HUES48 (cell line): ENCODE results near the gene RPS14.

ENCODE experiments used
- H3K27ac ChIP-seq: one replicate; pipeline ENCODE4 v1.7.0; 2013; ENCODE audit warnings: low read depth, low read length, inconsistent platforms
- H3K27me3 ChIP-seq: 2 replicates; pipeline ENCODE4 v1.6.1; 2013; ENCODE audit warnings: mild to moderate bottlenecking, low read length; ENCODE audit not compliant: control insufficient read depth, insufficient read depth
- H3K36me3 ChIP-seq: 2 replicates; pipeline ENCODE4 v1.6.1; 2013; ENCODE audit warnings: low read length; ENCODE audit not compliant: control insufficient read depth, insufficient read depth
- H3K4me1 ChIP-seq: 2 replicates; pipeline ENCODE4 v1.6.1; 2013; ENCODE audit warnings: mild to moderate bottlenecking, low read length; ENCODE audit not compliant: control insufficient read depth, insufficient read depth
- H3K4me3 ChIP-seq: 2 replicates; pipeline ENCODE4 v1.5.1; 2013; ENCODE audit warnings: mild to moderate bottlenecking, low read depth, low read length
- H3K9ac ChIP-seq: 2 replicates; pipeline ENCODE4 v1.6.1; 2013; ENCODE audit warnings: mild to moderate bottlenecking, low read depth, low read length, moderate library complexity
- H3K9me3 ChIP-seq: 2 replicates; pipeline ENCODE4 v1.6.1; 2013; ENCODE audit warnings: low read length; ENCODE audit not compliant: control insufficient read depth, insufficient read depth

The RPS14 gene

DNA sequence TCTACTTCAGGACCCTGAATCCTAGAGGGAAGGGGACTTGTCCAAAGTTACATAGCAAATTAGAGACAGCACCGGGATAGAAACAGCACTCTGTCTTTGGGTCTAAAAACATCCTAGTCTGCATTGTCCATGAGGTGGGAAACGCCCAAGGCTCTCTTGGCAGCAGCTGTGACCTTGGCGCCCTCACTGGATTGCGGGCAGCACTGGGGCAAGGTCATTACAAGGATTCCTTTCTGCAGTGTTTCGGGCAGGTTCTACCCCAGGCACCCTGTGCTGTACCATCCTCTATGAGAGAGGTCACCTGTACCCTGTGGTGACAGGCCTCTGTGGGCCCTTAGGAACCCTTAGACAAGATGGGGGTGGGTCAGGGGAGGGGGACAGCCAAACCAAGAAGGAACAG lies 45.4 kb downstream of the RPS14 start:
- Histone ChIP-seq H3K36me3 (peaks cover 38% of the 10 kb centered on the region), H3K4me3 (no peak overlapping the region), H3K9me3 (no peaks in the 10 kb centered on the region), H3K4me1 (peaks cover 3% of the 10 kb centered on the region; the same call in 1 of the 2 replicates), H3K27me3 (no peaks in the 10 kb centered on the region), H3K27ac (no peak overlapping the region), H3K9ac (no peak overlapping the region)

DNA sequence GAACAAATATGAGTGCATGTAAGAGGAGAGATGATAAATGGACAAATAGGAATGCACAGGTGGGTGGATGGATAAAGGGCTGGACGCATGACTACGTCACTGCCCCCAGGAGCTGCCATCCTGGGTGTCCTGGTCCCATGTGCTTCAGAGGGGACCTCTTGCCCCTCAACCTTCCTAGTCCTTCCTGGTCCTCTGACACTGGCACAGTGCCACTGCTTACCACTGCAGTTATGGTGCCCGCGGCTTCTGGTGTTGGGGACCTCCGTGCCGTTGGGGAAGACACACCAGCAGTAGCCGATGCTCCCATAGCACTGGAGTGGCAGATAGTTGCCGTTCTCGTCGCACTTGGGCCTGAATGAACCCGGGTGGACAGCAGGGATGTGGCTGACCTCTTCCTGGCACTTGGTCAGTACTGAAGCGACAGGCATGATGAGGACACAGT lies 46.6 kb downstream of the RPS14 start:
- Histone ChIP-seq H3K9me3 (no peaks in the 10 kb centered on the region), H3K27me3 (no peaks in the 10 kb centered on the region), H3K4me3 (no peak overlapping the region), H3K9ac (no peak overlapping the region), H3K4me1 (no peaks in the 10 kb centered on the region), H3K36me3 (peaks cover 50% of the 10 kb centered on the region), H3K27ac (no peak overlapping the region)

DNA sequence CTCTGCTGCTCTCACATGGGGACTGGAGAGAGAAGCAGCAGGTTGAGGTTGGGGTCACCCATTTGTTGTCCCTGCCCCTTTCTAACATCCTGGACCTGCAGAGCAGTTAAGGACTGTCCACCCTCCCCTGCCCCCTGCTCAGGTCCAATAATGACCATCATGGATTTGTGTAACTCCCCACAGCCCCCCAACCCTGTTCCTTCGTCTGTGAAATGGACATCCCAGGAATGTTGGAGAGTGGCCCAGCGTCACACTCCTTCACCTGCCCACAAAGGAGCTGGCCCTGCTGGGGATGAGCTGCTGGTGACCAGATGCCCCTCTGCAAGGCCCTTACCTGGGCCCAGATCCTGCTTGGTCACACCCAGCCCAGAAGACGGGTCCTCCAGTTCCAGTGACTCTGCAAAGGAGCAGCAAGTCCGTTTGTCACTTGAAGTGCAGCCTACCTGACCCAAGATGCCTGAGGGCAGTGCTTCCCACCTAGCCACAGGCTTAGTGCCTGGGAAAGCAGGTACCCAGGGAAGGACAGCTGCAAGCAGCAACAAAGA lies 47.2 kb downstream of the RPS14 start:
- Histone ChIP-seq H3K9ac (no peak overlapping the region), H3K4me3 (no peak overlapping the region), H3K9me3 (no peaks in the 10 kb centered on the region), H3K27me3 (no peaks in the 10 kb centered on the region), H3K27ac (no peak overlapping the region), H3K4me1 (no peaks in the 10 kb centered on the region), H3K36me3 (peaks cover 57% of the 10 kb centered on the region)

DNA sequence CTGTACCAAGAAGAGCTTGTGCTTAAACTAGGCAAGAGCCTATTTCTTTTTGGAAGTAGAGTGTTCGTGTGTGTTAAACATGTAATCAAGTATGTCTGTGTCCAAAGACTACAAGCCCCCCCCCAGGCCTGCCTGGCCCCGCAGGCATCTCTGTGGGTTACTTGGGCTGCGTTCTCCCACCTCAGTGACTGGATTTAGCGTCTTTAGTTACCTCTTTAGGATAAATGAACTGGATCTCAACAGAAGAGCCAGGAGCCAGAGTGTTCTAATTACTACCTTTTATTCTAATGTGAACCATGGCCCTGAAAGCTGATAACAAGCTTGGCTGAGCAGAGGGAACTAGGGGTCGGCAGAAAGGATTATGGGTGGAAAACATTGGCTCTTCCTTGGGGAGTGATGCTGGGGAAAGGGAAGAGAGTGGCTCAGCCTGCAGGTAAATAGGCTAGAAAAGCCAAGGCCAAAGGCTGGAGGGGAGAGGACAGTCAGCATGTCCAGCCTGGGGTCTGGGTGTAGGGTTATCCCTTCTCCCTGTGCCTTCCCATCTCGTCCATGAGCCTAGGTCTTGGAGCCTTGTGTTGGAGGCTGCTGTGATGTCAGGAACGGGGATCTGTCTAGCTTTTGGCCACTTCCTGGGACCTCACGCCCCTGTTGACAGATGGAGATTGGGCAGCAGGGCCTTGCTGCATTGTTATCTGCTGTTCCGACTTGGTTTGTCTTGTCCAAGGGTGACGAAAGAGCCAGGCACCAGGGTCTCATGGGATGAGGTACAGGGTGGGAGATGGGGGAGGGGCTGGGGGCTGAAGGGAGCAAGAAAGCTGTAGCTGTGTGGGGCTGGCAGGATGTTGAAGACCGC lies 47.9 kb downstream of the RPS14 start:
- Histone ChIP-seq H3K9ac (no peak overlapping the region), H3K9me3 (no peaks in the 10 kb centered on the region), H3K27ac (no peak overlapping the region), H3K4me1 (no peaks in the 10 kb centered on the region), H3K4me3 (no peak overlapping the region), H3K36me3 (peaks cover 62% of the 10 kb centered on the region), H3K27me3 (no peaks in the 10 kb centered on the region)

DNA sequence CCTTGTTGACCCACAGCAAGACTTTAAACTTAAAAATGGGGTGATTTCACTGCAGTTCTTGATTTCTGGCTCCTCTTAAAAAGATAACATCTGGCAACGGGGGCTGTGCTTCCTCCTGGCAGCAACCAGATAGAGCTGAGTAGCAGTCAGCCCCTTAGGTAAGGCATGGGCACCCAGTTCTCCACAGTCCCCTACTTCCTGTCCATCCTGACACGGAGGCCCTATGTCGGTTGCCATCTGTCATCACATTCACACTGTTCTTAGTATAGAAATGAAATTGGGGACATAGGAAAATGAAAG lies 48.5 kb downstream of the RPS14 start:
- Histone ChIP-seq H3K4me3 (no peak overlapping the region), H3K9me3 (no peaks in the 10 kb centered on the region), H3K27me3 (no peaks in the 10 kb centered on the region), H3K9ac (no peak overlapping the region), H3K4me1 (no peaks in the 10 kb centered on the region), H3K36me3 (peaks cover 68% of the 10 kb centered on the region), H3K27ac (no peak overlapping the region)

DNA sequence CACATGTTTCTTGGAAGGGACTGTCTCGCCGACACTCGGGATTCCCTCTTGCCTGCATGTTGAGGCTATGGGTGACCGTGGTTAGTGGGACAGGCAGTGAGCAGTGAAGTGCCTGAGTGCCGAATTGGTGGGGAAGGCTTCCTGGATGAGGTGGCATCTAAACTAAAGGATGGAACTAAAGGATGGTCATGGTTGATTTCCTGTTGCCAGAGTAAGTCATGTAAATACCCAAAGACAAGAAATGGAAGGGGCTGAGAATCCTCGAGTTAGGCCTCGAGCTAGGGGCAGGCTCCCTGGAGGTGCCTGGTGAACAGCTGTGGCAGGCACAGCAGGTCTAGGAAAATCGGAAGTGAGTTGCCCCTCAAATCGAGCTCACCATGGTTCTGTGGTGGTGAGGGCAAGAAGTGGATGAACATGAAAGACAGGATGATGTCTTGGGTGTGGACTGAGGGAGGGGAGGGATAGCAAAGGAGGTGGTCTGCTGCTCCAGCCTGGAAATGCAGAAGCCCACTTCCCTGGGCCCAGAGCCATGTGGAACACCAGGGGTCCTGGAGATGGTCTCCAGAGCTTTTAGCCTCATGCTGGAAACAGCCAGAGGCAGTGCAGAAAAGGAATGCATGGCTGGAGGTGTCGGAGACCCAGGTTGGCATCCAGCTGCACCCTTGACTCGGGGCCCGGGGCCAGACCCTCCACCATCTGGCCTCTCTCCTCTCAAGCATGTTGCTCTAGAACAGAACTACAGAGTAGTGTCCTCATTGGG lies 49.0 kb downstream of the RPS14 start:
- Histone ChIP-seq H3K4me3 (no peak overlapping the region), H3K27ac (no peak overlapping the region), H3K4me1 (no peaks in the 10 kb centered on the region), H3K9me3 (no peaks in the 10 kb centered on the region), H3K9ac (no peak overlapping the region), H3K36me3 (peaks cover 73% of the 10 kb centered on the region), H3K27me3 (no peaks in the 10 kb centered on the region)

DNA sequence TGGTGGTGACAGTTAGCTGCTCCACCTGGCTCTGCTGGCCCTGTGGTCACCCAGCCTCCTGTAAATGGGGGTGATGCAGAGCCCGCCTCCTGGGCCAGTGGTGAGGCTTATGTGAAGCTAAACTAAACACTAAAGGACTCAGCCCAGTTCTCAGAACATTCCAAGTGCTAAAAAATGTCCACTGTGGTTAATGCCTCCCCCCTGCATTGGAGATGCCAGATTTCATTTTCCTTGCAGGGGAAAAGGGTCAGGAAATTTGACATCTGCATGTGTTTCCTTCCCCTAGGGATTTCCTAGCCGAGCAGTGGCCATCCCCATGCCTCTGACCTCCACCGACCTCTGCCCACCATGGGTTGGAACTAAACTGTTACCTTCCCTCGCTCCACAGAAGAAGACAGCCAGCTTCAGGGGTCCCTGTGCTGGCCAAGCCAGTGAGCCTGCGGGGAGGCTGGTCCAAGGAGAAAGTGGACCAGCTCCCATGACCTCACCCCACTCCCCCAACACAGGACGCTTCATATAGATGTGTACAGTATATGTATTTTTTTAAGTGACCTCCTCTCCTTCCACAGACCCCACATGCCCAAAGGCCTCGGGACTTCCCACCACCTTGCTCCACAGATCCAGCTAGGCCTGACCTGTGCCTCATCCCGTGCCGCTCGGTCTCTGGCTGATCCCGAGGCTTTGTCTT lies 49.9 kb downstream of the RPS14 start:
- peaks cover 80% of the 10 kb centered on the region for H3K36me3 ChIP-seq
- no peak overlapping the region for H3K27ac ChIP-seq

DNA sequence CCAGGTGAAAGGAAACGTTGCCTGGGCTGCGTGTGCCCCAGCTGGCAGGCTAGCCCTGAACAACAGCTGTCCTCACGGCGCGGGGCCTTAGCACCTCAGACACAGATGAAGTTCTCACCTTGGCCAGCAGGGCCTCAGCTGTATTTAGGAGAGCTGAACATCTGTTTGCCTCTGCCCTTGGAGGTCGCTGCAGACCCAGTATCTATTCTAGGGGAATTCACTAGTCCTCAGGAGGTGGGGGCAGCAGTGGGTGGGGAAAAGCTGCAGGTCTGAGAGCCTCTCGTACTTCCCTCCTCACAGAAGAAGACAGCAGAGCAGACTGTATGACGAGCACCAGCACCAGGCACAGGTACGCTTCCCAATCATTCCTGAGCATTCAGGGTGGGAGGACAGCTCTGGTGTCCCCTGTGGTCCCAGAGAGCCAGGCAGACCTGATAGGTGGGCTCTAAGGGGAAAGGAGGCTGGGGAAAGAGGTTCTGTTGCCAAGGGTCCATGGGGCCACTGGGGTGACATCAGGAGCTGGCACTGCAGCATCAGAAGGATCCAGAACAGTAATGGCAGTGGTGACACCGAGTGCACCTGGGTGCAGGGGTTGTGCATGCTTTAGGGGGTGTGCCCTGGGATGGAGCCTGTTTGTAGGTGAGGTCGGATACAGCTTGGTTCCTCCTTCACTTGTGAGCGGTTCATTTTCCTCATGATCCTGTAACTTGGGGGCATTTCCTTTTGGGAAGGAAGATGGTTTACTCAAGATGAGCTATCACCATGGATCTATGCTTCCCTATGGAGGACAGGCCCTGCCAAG lies 50.6 kb downstream of the RPS14 start:
- Histone ChIP-seq H3K4me1 (no peaks in the 10 kb centered on the region), H3K9me3 (no peaks in the 10 kb centered on the region), H3K27ac (no peak overlapping the region), H3K27me3 (no peaks in the 10 kb centered on the region), H3K36me3 (peaks cover 87% of the 10 kb centered on the region), H3K9ac (no peak overlapping the region), H3K4me3 (no peak overlapping the region)

More for the DNA sequence above, 49.9 kb downstream of the RPS14 start:
- no peak overlapping the region for H3K9ac ChIP-seq
- H3K9me3 ChIP-seq, result no peaks in the 10 kb centered on the region
- no peak overlapping the region for H3K4me3 ChIP-seq
- no peaks in the 10 kb centered on the region for H3K27me3 ChIP-seq
- H3K4me1 ChIP-seq, result no peaks in the 10 kb centered on the region

DNA sequence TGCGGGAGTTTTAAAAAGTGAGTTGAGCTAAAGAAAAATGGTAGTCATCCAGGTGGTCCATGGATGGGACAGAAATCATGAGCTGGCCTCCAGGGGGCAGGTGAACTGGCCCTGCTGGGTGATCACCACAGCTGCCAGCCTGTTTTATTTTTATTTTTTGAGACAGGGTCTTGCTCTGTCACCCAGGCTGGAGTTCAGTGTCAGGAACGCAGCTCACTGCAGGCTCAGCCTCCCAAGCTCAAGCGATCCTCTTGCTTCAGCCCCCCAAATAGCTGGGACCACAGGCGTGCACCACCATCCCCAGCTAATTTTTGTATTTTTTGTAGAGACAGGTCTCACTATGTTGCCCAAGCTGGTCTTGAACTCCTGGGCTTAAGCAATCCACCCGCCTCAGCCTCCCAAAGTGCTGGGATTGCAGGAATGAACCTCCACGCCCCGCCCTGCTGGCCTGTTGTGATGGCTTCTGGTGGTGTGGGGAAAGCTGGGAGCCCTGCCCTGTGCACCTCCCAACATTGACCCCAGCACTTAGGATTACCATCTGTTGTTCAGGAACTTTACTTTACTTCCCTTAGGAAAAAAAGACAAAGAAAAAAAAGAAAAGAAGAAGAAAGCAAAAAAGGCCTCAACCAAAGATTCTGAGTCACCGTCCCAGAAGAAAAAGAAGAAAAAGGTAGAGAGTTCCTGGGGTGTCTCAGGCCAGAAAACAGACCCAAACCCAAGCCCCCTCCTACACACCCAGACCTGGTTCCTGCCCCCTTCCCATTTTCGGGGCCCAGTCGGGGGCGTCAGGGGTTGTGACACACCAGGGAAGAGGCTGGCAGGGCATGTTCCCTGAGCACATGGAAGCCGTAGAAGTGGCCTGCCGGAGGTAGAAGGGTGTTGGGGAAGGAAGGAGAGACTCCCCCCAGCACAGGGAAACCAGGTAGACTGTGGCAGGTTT lies 51.5 kb downstream of the RPS14 start:
- H3K4me3 ChIP-seq, result no peak overlapping the region
- peaks cover 92% of the 10 kb centered on the region for H3K36me3 ChIP-seq
- H3K9ac ChIP-seq, result no peak overlapping the region
- H3K4me1 ChIP-seq, result no peaks in the 10 kb centered on the region
- no peaks in the 10 kb centered on the region for H3K9me3 ChIP-seq
- H3K27me3 ChIP-seq, result no peaks in the 10 kb centered on the region
- no peak overlapping the region for H3K27ac ChIP-seq
